HG03139 (cell line): ENCODE data around the gene LRP3.
"Not testable (repeated sequence)": the region's sequence is repeated elsewhere in the genome, so short reads cannot be mapped to it uniquely, and the experiment has no call there.

Experiments used
- ATAC-seq: cut with Tn5 transposase; IDR thresholded peaks from one replicate; pipeline ENCODE4 v1.9.1; 2021; ENCODE audit not compliant: unreplicated experiment

The LRP3 gene

GRCh38 chr19:33215438-33216197 is 21.5 kb downstream of the LRP3 start:
- ATAC-seq = no peak

GRCh38 chr19:33216198-33216830 is 22.2 kb downstream of the LRP3 start:
- no peak for ATAC-seq

- no peak for ATAC-seq
Observed at GRCh38 chr19:33217881-33218280, 23.8 kb downstream of the LRP3 start.

- no peak for ATAC-seq
Observed at GRCh38 chr19:33219261-33219815, 25.2 kb downstream of the LRP3 start.

GRCh38 chr19:33220115-33220514 is 26.0 kb downstream of the LRP3 start:
- ATAC-seq = no peak

- no peak for ATAC-seq
Observed at GRCh38 chr19:33220735-33221134, 26.6 kb downstream of the LRP3 start.

GRCh38 chr19:33221638-33222037 is 27.5 kb downstream of the LRP3 start:
- no peak for ATAC-seq

- not testable (repeated sequence) for ATAC-seq
Observed at GRCh38 chr19:33222255-33222654, 28.1 kb downstream of the LRP3 start.

- no peak for ATAC-seq
Observed at GRCh38 chr19:33224694-33225457, 30.7 kb downstream of the LRP3 start.

- ATAC-seq = no peak
Observed at GRCh38 chr19:33225458-33225926, 31.4 kb downstream of the LRP3 start, which contains the start of gene SLC7A10. TSS of gene SLC7A10 (minus strand) at chr19:33225850. CDS start at chr19:33225703, 147 bp downstream.

- ATAC-seq = no peak
Observed at GRCh38 chr19:33226550-33227241, 32.6 kb downstream of the LRP3 start.

GRCh38 chr19:33227242-33227650 is 33.1 kb downstream of the LRP3 start:
- ATAC-seq = no peak

- no peak for ATAC-seq
Observed at GRCh38 chr19:33227870-33228599, 33.9 kb downstream of the LRP3 start.

GRCh38 chr19:33229962-33230361 is 35.8 kb downstream of the LRP3 start:
- ATAC-seq = no peak

GRCh38 chr19:33231511-33231910 is 37.4 kb downstream of the LRP3 start:
- ATAC-seq = no peak

- no peak for ATAC-seq
Observed at GRCh38 chr19:33232656-33233055, 38.5 kb downstream of the LRP3 start.

GRCh38 chr19:33233056-33233873 is 39.1 kb downstream of the LRP3 start:
- ATAC-seq = no peak

- ATAC-seq = no peak
Observed at GRCh38 chr19:33234092-33234491, 40.0 kb downstream of the LRP3 start.

- no peak for ATAC-seq
Observed at GRCh38 chr19:33234736-33235135, 40.6 kb downstream of the LRP3 start.
